ENCODE measurements around the gene ACSL5. TPM values are rescaled to one million over a fixed set of nuclear protein-coding genes. Genes with fewer than 3 reads are reported as not detected.

Gene ACSL5
- total and polyA plus RNA-seq, 4 donors = 15.0 to 201 (median 43.5) TPM

DNA sequence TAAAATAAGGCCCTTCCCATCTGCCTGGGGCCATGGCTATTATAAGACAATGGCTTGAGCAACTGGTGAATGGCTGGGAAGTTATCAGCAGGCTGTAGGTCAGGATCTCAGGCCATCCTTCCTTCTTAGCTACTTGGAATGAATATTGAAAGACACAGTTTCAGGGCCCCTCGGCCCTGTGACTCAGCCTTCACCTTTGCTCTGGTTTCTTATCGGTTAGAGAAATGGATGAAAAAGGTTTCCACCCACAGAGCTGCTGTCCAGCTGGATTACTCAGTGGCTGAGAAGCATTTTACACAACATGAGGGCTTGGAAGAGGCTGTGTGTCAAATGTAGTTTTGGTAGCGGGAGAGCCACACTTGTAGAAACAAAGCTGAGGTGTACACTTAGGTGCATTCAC, 9.4 kb downstream of the ACSL5 start:
- Histone ChIP-seq H3K9ac (ENCODE audit: low read depth in 1 of 2, low read length in 2 of 2) (no peak overlapping the region), H3K27me3 (ENCODE audit: control insufficient read depth in 4 of 4, insufficient read depth in 4 of 4, low read length in 3 of 4) (no peaks in the 10 kb centered on the region), H3K4me3 (ENCODE audit: low read depth in 1 of 3, low read length in 3 of 3) (no peak overlapping the region), H3K27ac (ENCODE audit: low read depth in 1 of 2, low read length in 2 of 2) (peak overlapping the region; percentile 26 to 71), H3K4me1 (ENCODE audit: control insufficient read depth in 4 of 4, insufficient read depth in 4 of 4, low read length in 3 of 4) (peaks cover 20 to 60% (median 41%) of the 10 kb centered on the region in 4 donors), H3K9me3 (ENCODE audit: control insufficient read depth in 4 of 4, low read length in 3 of 4) (no peaks in the 10 kb centered on the region), H3K36me3 (ENCODE audit: control insufficient read depth in 4 of 4, insufficient read depth in 3 of 4, low read depth in 1 of 4, low read length in 3 of 4) (peaks cover 0 to 5% (median 3%) of the 10 kb centered on the region in 4 donors)
- DNase-seq (ENCODE audit: low spot score) = no peak
- 25% methylated on average over 3 of the region's 3 CpGs for WGBS
- TF ChIP-seq, protein P1, sequence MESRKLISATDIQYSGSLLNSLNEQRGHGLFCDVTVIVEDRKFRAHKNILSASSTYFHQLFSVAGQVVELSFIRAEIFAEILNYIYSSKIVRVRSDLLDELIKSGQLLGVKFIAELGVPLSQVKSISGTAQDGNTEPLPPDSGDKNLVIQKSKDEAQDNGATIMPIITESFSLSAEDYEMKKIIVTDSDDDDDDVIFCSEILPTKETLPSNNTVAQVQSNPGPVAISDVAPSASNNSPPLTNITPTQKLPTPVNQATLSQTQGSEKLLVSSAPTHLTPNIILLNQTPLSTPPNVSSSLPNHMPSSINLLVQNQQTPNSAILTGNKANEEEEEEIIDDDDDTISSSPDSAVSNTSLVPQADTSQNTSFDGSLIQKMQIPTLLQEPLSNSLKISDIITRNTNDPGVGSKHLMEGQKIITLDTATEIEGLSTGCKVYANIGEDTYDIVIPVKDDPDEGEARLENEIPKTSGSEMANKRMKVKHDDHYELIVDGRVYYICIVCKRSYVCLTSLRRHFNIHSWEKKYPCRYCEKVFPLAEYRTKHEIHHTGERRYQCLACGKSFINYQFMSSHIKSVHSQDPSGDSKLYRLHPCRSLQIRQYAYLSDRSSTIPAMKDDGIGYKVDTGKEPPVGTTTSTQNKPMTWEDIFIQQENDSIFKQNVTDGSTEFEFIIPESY (IDR thresholded peaks at IDR 0.05) = no peak
- TF ChIP-seq FOXA1 (IDR thresholded peaks at IDR 0.05) (no peak), NR2F2 (IDR thresholded peaks at IDR 0.05) (peak; percentile 87), YY1 (IDR thresholded peaks at IDR 0.05) (peak; percentile 67), RAD21 (IDR thresholded peaks at IDR 0.05) (peak; percentile 28), HNF4A (conservative IDR thresholded peaks at IDR 0.05) (peak; percentile 49 to 65), SP1 (IDR thresholded peaks at IDR 0.05) (peak; percentile 63), JUND (IDR thresholded peaks at IDR 0.05) (peak; percentile 88 to 94), EGR1 (IDR thresholded peaks at IDR 0.05; ENCODE audit: low read depth in 2 of 2) (no peak), RXRA (IDR thresholded peaks at IDR 0.05) (peak; percentile 83 to 89), TAF1 (conservative IDR thresholded peaks at IDR 0.05) (no peak), FOXA2 (IDR thresholded peaks at IDR 0.05) (no peak), GABPA (IDR thresholded peaks at IDR 0.05 in 1 of 2, conservative IDR thresholded peaks at IDR 0.05 in 1 of 2) (no peak), HNF4G (IDR thresholded peaks at IDR 0.05) (peak; percentile 13)
- TF ChIP-seq, protein P2, sequence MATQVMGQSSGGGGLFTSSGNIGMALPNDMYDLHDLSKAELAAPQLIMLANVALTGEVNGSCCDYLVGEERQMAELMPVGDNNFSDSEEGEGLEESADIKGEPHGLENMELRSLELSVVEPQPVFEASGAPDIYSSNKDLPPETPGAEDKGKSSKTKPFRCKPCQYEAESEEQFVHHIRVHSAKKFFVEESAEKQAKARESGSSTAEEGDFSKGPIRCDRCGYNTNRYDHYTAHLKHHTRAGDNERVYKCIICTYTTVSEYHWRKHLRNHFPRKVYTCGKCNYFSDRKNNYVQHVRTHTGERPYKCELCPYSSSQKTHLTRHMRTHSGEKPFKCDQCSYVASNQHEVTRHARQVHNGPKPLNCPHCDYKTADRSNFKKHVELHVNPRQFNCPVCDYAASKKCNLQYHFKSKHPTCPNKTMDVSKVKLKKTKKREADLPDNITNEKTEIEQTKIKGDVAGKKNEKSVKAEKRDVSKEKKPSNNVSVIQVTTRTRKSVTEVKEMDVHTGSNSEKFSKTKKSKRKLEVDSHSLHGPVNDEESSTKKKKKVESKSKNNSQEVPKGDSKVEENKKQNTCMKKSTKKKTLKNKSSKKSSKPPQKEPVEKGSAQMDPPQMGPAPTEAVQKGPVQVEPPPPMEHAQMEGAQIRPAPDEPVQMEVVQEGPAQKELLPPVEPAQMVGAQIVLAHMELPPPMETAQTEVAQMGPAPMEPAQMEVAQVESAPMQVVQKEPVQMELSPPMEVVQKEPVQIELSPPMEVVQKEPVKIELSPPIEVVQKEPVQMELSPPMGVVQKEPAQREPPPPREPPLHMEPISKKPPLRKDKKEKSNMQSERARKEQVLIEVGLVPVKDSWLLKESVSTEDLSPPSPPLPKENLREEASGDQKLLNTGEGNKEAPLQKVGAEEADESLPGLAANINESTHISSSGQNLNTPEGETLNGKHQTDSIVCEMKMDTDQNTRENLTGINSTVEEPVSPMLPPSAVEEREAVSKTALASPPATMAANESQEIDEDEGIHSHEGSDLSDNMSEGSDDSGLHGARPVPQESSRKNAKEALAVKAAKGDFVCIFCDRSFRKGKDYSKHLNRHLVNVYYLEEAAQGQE (IDR thresholded peaks at IDR 0.05) = peak; percentile 94
- TF ChIP-seq, protein P3, sequence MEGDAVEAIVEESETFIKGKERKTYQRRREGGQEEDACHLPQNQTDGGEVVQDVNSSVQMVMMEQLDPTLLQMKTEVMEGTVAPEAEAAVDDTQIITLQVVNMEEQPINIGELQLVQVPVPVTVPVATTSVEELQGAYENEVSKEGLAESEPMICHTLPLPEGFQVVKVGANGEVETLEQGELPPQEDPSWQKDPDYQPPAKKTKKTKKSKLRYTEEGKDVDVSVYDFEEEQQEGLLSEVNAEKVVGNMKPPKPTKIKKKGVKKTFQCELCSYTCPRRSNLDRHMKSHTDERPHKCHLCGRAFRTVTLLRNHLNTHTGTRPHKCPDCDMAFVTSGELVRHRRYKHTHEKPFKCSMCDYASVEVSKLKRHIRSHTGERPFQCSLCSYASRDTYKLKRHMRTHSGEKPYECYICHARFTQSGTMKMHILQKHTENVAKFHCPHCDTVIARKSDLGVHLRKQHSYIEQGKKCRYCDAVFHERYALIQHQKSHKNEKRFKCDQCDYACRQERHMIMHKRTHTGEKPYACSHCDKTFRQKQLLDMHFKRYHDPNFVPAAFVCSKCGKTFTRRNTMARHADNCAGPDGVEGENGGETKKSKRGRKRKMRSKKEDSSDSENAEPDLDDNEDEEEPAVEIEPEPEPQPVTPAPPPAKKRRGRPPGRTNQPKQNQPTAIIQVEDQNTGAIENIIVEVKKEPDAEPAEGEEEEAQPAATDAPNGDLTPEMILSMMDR (IDR thresholded peaks at IDR 0.05; ENCODE audit: low read depth, low read length, missing input control) = no peak
- TF ChIP-seq, protein P4, sequence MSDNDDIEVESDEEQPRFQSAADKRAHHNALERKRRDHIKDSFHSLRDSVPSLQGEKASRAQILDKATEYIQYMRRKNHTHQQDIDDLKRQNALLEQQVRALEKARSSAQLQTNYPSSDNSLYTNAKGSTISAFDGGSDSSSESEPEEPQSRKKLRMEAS (IDR thresholded peaks at IDR 0.05) = peak; percentile 26
- TF ChIP-seq, protein P5, sequence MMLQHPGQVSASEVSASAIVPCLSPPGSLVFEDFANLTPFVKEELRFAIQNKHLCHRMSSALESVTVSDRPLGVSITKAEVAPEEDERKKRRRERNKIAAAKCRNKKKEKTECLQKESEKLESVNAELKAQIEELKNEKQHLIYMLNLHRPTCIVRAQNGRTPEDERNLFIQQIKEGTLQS (IDR thresholded peaks at IDR 0.05) = peak; percentile 82

All from liver (tissue), 9 donors.